GM23338 (cell line): ENCODE measurements around the gene USH1C.

Experiments
- EZH2 ChIP-seq: fragments of 200-600 bp; sonication (generic); IDR thresholded peaks from one replicate; pipeline ENCODE4 v1.8.0; 2017; ENCODE audit warnings: antibody characterized with exemption, mild to moderate bottlenecking, low read depth; ENCODE audit not compliant: unreplicated experiment
- POLR2AphosphoS5 ChIP-seq: IDR thresholded peaks from 2 replicates; pipeline ENCODE4 v1.6.1; 2016; ENCODE audit warnings: antibody characterized with exemption, low read depth
- TF ChIP-seq, protein P1 (sequence below), 2 experiments: fragments of 200-600 bp in 1 of 2; sonication (generic) in 1 of 2; conservative IDR thresholded peaks; 2 replicates each; pipeline versions ENCODE4 v1.5.1 to v1.6.1; 2016 to 2017; ENCODE audit warnings: antibody characterized with exemption in 2 of 2, low read depth in 2 of 2, mild to moderate bottlenecking in 2 of 2, moderate library complexity in 1 of 2
- TF ChIP-seq, protein P2 (sequence below): IDR thresholded peaks from one replicate; pipeline ENCODE4 v1.6.1; 2018; ENCODE audit warnings: antibody characterized with exemption; ENCODE audit not compliant: unreplicated experiment

DNA sequence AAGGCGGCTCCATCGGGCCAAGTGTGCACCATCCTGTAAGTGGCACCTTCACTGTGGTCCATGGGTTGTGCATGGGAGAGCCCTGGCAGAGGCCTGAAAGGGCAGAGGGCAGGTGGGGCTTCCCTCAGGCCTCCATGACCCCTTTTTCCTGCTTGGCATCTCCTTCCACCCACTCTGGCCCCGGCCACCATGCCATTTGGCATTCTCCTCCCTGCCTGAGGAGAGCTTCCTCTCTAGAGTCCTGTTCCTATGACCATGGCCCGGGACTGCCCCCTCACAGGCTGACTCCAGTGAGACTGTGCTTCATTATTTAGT is 7.8 kb upstream of the USH1C start:
- TF ChIP-seq, protein P1, sequence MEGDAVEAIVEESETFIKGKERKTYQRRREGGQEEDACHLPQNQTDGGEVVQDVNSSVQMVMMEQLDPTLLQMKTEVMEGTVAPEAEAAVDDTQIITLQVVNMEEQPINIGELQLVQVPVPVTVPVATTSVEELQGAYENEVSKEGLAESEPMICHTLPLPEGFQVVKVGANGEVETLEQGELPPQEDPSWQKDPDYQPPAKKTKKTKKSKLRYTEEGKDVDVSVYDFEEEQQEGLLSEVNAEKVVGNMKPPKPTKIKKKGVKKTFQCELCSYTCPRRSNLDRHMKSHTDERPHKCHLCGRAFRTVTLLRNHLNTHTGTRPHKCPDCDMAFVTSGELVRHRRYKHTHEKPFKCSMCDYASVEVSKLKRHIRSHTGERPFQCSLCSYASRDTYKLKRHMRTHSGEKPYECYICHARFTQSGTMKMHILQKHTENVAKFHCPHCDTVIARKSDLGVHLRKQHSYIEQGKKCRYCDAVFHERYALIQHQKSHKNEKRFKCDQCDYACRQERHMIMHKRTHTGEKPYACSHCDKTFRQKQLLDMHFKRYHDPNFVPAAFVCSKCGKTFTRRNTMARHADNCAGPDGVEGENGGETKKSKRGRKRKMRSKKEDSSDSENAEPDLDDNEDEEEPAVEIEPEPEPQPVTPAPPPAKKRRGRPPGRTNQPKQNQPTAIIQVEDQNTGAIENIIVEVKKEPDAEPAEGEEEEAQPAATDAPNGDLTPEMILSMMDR (conservative IDR thresholded peaks at IDR 0.05; ENCODE audit: low read depth in 2 of 2), result no peak
- no peak for TF ChIP-seq POLR2AphosphoS5
- TF ChIP-seq, protein P2, sequence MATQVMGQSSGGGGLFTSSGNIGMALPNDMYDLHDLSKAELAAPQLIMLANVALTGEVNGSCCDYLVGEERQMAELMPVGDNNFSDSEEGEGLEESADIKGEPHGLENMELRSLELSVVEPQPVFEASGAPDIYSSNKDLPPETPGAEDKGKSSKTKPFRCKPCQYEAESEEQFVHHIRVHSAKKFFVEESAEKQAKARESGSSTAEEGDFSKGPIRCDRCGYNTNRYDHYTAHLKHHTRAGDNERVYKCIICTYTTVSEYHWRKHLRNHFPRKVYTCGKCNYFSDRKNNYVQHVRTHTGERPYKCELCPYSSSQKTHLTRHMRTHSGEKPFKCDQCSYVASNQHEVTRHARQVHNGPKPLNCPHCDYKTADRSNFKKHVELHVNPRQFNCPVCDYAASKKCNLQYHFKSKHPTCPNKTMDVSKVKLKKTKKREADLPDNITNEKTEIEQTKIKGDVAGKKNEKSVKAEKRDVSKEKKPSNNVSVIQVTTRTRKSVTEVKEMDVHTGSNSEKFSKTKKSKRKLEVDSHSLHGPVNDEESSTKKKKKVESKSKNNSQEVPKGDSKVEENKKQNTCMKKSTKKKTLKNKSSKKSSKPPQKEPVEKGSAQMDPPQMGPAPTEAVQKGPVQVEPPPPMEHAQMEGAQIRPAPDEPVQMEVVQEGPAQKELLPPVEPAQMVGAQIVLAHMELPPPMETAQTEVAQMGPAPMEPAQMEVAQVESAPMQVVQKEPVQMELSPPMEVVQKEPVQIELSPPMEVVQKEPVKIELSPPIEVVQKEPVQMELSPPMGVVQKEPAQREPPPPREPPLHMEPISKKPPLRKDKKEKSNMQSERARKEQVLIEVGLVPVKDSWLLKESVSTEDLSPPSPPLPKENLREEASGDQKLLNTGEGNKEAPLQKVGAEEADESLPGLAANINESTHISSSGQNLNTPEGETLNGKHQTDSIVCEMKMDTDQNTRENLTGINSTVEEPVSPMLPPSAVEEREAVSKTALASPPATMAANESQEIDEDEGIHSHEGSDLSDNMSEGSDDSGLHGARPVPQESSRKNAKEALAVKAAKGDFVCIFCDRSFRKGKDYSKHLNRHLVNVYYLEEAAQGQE, result no peak
- TF ChIP-seq EZH2, result no peak
